ENCODE measurements around the gene CYP27A1.

- TF ChIP-seq POLR2A (IDR thresholded peaks at IDR 0.05; ENCODE audit: low read length) (no peak), GATA1 (IDR thresholded peaks at IDR 0.05; ENCODE audit: low read depth, low read length) (no peak)
These were observed 40.7 kb downstream of the CYP27A1 start for GRCh38 chr2:218822622-218823021.

All from erythroblast (primary cell).